ENCODE results near the gene KNCN.

- TF ChIP-seq CTCF (IDR thresholded peaks at IDR 0.05; ENCODE audit: insufficient read depth, low read depth, low read length): no peak
- no peak for TF ChIP-seq EZH2 (IDR thresholded peaks at IDR 0.05; ENCODE audit: insufficient read depth, low read length)
Measured at GRCh38 chr1:46582972-46583371, 31.5 kb upstream of the KNCN start.

Measured in astrocyte (in vitro differentiated cells and primary cell).